WTC11 (cell line): ENCODE data around the gene HSH2D. TPM values are rescaled to one million over a fixed set of nuclear protein-coding genes. Genes with fewer than 3 reads are reported as not detected.

Experiments used
- ATAC-seq: fragments of 200-7000 bp; cut with Tn5 transposase; 2 replicates; pipeline ENCODE4 v1.10.0; 2021; ENCODE audit warnings: mild to moderate bottlenecking, moderate library complexity
- CTCF ChIA-PET: fragments of 300-600 bp; sonication (Branson Sonifier 250); formaldehyde crosslinking; loops from one replicate; lab custom pipeline; 2021; ENCODE audit warnings: antibody characterized with exemption; lab: Charles Lee
- POLR2A ChIA-PET: fragments of 350-600 bp; sonication (Branson Sonifier 250); formaldehyde crosslinking; loops from one replicate; lab custom pipeline; 2021; ENCODE audit warnings: antibody characterized with exemption; lab: Charles Lee
- DNase-seq: peaks from one replicate; pipeline ENCODE4 v3.0.0; 2021; ENCODE audit warnings: low spot score
- H3K27ac Mint-ChIP-seq: 2 replicates; pipeline ENCODE4 v1.8.0; 2021; ENCODE audit warnings: mixed read lengths
- H3K27me3 Mint-ChIP-seq: 2 replicates; pipeline ENCODE4 v1.8.0; 2021; ENCODE audit warnings: low read depth, mild to moderate bottlenecking, moderate library complexity, mixed read lengths
- H3K36me3 Mint-ChIP-seq: 2 replicates; pipeline ENCODE4 v1.8.0; 2021; ENCODE audit warnings: mixed read lengths
- H3K4me1 Mint-ChIP-seq: 2 replicates; pipeline ENCODE4 v1.8.0; 2022; ENCODE audit warnings: mixed read lengths
- H3K4me3 Mint-ChIP-seq: 2 replicates; pipeline ENCODE4 v1.8.0; 2021; ENCODE audit warnings: mild to moderate bottlenecking, moderate library complexity, mixed read lengths
- H3K9me3 Mint-ChIP-seq: 2 replicates; pipeline ENCODE4 v1.8.0; 2021; ENCODE audit warnings: mixed read lengths
- ETV6 ChIP-seq: sonication (generic); formaldehyde crosslinking; IDR thresholded peaks from 2 replicates; pipeline ENCODE4 v1.8.1; 2022; ENCODE audit warnings: mild to moderate bottlenecking, missing genetic modification reagents
- FOXK1 ChIP-seq: sonication (generic); formaldehyde crosslinking; IDR thresholded peaks from 2 replicates; pipeline ENCODE4 v1.8.0; 2022; ENCODE audit warnings: mild to moderate bottlenecking, moderate library complexity, missing genetic modification reagents
- FOXP1 ChIP-seq: sonication (generic); formaldehyde crosslinking; IDR thresholded peaks from 2 replicates; pipeline ENCODE4 v1.8.0; 2022; ENCODE audit warnings: missing genetic modification reagents, mild to moderate bottlenecking, moderate library complexity, borderline replicate concordance
- GABPB1 ChIP-seq: sonication (generic); formaldehyde crosslinking; IDR thresholded peaks from 2 replicates; pipeline ENCODE4 v1.8.1; 2023; ENCODE audit warnings: mild to moderate bottlenecking, missing genetic modification reagents
- JAZF1 ChIP-seq: fragments of 250-450 bp; sonication (Bioruptor Pico); IDR thresholded peaks from 2 replicates; pipeline ENCODE4 v1.9.0; 2021; ENCODE audit warnings: moderate library complexity, mild to moderate bottlenecking, inconsistent platforms
- JUN ChIP-seq: sonication (generic); formaldehyde crosslinking; IDR thresholded peaks from 2 replicates; pipeline ENCODE4 v1.8.0; 2023; ENCODE audit warnings: mild to moderate bottlenecking, missing genetic modification reagents
- MYBL2 ChIP-seq: sonication (generic); formaldehyde crosslinking; IDR thresholded peaks from 2 replicates; pipeline ENCODE4 v1.8.1; 2023; ENCODE audit warnings: mild to moderate bottlenecking, moderate library complexity, missing genetic modification reagents
- NFATC4 ChIP-seq: fragments of 250-450 bp; sonication (Bioruptor Pico); IDR thresholded peaks from 2 replicates; pipeline ENCODE4 v1.9.0; 2021; ENCODE audit warnings: mild to moderate bottlenecking
- PRRX2 ChIP-seq: fragments of 250-450 bp; sonication (Bioruptor Pico); IDR thresholded peaks from 2 replicates; pipeline ENCODE4 v1.8.0; 2021; ENCODE audit warnings: mild to moderate bottlenecking
- SP1 ChIP-seq: sonication (generic); formaldehyde crosslinking; conservative IDR thresholded peaks from 2 replicates; pipeline ENCODE4 v1.8.1; 2022; ENCODE audit warnings: missing genetic modification reagents
- ZNF219 ChIP-seq: sonication (generic); formaldehyde crosslinking; IDR thresholded peaks from 2 replicates; pipeline ENCODE4 v1.8.0; 2023; ENCODE audit warnings: missing genetic modification reagents, mild to moderate bottlenecking, borderline replicate concordance
- ZNF232 ChIP-seq: sonication (generic); formaldehyde crosslinking; IDR thresholded peaks from 2 replicates; pipeline ENCODE4 v1.8.0; 2022; ENCODE audit warnings: mild to moderate bottlenecking, missing genetic modification reagents
- ZNF512 ChIP-seq: sonication (generic); formaldehyde crosslinking; IDR thresholded peaks from 2 replicates; pipeline ENCODE4 v1.8.1; 2022; ENCODE audit warnings: missing genetic modification reagents, borderline replicate concordance
- ZNF532 ChIP-seq: fragments of 250-450 bp; sonication (Bioruptor Pico); IDR thresholded peaks from 2 replicates; pipeline ENCODE4 v1.9.0; 2021; ENCODE audit warnings: mild to moderate bottlenecking, borderline replicate concordance
- total RNA-seq: library from RNA; stranded (reverse); gene quantifications from 3 replicates; pipeline ENCODE4 v1.2.3, GENCODE V29; 2021
- TF ChIP-seq, protein P1 (sequence below): sonication (generic); formaldehyde crosslinking; IDR thresholded peaks from 2 replicates; pipeline ENCODE4 v1.8.0; 2022; ENCODE audit warnings: mild to moderate bottlenecking, missing genetic modification reagents
- TF ChIP-seq, protein P2 (sequence below): sonication (generic); formaldehyde crosslinking; IDR thresholded peaks from 2 replicates; pipeline ENCODE4 v1.8.1; 2023; ENCODE audit warnings: mild to moderate bottlenecking, missing genetic modification reagents, moderate library complexity
- TF ChIP-seq, protein P3 (sequence below): fragments of 200-600 bp; IDR thresholded peaks from 2 replicates; pipeline ENCODE4 v1.8.0; 2022; ENCODE audit warnings: antibody characterized with exemption
- TF ChIP-seq, protein P4 (sequence below): sonication (generic); formaldehyde crosslinking; IDR thresholded peaks from 2 replicates; pipeline ENCODE4 v1.8.1; 2022; ENCODE audit warnings: mild to moderate bottlenecking, missing genetic modification reagents, moderate library complexity, borderline replicate concordance

HSH2D gene
- total RNA-seq, 1 experiment from 2014 or later: 1.6 TPM

- ATAC-seq: no peak
- H3K27me3 Mint-ChIP-seq: no peaks in the 10 kb centered on the region; the same call in 1 of the 2 replicates
- H3K27ac Mint-ChIP-seq: peak overlapping the region; percentile 97
- no peaks in the 10 kb centered on the region for H3K9me3 Mint-ChIP-seq
- H3K4me3 Mint-ChIP-seq: peak overlapping the region; percentile 89
- TF ChIP-seq, protein P1, sequence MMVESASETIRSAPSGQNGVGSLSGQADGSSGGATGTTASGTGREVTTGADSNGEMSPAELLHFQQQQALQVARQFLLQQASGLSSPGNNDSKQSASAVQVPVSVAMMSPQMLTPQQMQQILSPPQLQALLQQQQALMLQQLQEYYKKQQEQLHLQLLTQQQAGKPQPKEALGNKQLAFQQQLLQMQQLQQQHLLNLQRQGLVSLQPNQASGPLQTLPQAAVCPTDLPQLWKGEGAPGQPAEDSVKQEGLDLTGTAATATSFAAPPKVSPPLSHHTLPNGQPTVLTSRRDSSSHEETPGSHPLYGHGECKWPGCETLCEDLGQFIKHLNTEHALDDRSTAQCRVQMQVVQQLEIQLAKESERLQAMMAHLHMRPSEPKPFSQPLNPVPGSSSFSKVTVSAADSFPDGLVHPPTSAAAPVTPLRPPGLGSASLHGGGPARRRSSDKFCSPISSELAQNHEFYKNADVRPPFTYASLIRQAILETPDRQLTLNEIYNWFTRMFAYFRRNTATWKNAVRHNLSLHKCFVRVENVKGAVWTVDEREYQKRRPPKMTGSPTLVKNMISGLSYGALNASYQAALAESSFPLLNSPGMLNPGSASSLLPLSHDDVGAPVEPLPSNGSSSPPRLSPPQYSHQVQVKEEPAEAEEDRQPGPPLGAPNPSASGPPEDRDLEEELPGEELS: no peak
- TF ChIP-seq, protein P2, sequence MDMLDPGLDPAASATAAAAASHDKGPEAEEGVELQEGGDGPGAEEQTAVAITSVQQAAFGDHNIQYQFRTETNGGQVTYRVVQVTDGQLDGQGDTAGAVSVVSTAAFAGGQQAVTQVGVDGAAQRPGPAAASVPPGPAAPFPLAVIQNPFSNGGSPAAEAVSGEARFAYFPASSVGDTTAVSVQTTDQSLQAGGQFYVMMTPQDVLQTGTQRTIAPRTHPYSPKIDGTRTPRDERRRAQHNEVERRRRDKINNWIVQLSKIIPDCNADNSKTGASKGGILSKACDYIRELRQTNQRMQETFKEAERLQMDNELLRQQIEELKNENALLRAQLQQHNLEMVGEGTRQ (CRISPR knock-in tag): no peak
- no peak for TF ChIP-seq PRRX2 (CRISPR knock-in tag)
- TF ChIP-seq, protein P3, sequence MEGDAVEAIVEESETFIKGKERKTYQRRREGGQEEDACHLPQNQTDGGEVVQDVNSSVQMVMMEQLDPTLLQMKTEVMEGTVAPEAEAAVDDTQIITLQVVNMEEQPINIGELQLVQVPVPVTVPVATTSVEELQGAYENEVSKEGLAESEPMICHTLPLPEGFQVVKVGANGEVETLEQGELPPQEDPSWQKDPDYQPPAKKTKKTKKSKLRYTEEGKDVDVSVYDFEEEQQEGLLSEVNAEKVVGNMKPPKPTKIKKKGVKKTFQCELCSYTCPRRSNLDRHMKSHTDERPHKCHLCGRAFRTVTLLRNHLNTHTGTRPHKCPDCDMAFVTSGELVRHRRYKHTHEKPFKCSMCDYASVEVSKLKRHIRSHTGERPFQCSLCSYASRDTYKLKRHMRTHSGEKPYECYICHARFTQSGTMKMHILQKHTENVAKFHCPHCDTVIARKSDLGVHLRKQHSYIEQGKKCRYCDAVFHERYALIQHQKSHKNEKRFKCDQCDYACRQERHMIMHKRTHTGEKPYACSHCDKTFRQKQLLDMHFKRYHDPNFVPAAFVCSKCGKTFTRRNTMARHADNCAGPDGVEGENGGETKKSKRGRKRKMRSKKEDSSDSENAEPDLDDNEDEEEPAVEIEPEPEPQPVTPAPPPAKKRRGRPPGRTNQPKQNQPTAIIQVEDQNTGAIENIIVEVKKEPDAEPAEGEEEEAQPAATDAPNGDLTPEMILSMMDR: no peak
- no peak for TF ChIP-seq NFATC4 (CRISPR knock-in tag)
- no peak for TF ChIP-seq ZNF232
- TF ChIP-seq, protein P4, sequence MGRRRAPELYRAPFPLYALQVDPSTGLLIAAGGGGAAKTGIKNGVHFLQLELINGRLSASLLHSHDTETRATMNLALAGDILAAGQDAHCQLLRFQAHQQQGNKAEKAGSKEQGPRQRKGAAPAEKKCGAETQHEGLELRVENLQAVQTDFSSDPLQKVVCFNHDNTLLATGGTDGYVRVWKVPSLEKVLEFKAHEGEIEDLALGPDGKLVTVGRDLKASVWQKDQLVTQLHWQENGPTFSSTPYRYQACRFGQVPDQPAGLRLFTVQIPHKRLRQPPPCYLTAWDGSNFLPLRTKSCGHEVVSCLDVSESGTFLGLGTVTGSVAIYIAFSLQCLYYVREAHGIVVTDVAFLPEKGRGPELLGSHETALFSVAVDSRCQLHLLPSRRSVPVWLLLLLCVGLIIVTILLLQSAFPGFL (CRISPR knock-in tag): no peak
- TF ChIP-seq ZNF532 (CRISPR knock-in tag): no peak
- TF ChIP-seq JUN (CRISPR knock-in tag): no peak
- TF ChIP-seq MYBL2 (CRISPR knock-in tag): no peak
- DNase-seq: no peak
- POLR2A ChIA-PET: interaction anchor here (1.4 kb wide), 1 partner anchor 12 kb away, joined by 6 read pairs; the partner anchor contains the start of gene FAM32A
- H3K36me3 Mint-ChIP-seq: no peaks in the 10 kb centered on the region; the same call in 1 of the 2 replicates
- peaks cover 17% of the 10 kb centered on the region for H3K4me1 Mint-ChIP-seq
- CTCF ChIA-PET: interaction anchor here (0.6 to 3.1 kb wide), 4 partner anchors 12 to 375 kb away, joined by 3 to 39 read pairs (median 4); partner anchors contain the start of gene FAM32A
These were observed 53.7 kb downstream of the HSH2D start for GRCh38 chr19:16197188-16197621.

DNA sequence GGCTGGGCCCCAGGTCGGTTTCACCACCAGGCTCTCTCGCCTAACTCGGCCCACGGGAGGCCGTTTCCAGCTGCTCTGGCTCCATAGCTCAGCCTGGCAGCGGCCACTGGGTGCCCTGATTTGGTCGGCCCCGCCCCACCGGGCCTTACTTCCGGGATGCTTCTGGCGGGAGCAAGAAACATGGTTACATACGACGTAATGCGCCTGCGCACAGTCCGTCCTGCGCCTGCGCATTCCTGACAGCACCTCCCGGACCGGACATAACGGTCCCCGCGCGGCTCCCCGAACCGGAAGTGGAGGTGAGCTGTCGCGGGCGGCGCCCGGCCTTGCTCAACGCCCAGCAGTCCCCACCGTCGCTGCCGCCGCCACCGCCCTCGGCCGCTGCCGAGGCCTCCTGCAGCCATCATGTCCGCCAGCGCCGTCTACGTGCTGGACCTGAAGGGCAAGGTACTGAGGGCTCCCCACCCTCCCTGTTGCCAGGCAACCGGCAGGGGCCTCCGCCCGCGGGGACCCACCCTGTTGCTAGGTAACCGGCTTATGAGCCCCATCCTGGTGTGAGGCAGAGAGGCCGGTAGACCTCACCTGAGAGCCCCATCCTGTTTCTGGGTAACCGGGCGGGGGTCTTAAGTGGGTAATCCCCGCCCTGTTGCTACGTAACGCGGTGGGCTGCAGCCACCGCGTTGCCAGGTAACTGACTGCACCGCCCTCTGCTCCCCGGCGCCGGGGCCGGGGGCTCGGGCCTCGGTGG, 54.3 kb downstream of the HSH2D start, which contains the start of gene AP1M1:
Gene AP1M1, plus strand, starts transcription at position 290 of the 748 bp plus-strand sequence. Its CDS starts 116 bp downstream, at position 406.
- TF ChIP-seq ZNF219 (CRISPR knock-in tag) (0 out of 2 replicates have a peak, but pooled peaks have one; percentile 43), FOXK1 (CRISPR knock-in tag) (peak; percentile 83; the same call in 1 of the 2 replicates), FOXP1 (CRISPR knock-in tag) (peak; percentile 51; the same call in 1 of the 2 replicates), GABPB1 (CRISPR knock-in tag) (peak; percentile 63; the same call in 1 of the 2 replicates), SP1 (CRISPR knock-in tag) (peak; percentile 76), ZNF512 (CRISPR knock-in tag) (no peak), ETV6 (CRISPR knock-in tag) (0 out of 2 replicates have a peak, but pooled peaks have one; percentile 28), JAZF1 (no peak)
- TF ChIP-seq, protein P4 (CRISPR knock-in tag): no peak
- Mint-ChIP-seq H3K4me1 (peaks cover 17% of the 10 kb centered on the region), H3K4me3 (peak within 1 kb of the TSS; percentile 89), H3K9me3 (no peaks in the 10 kb centered on the region), H3K27me3 (no peaks in the 10 kb centered on the region), H3K27ac (peak within 1 kb of the TSS; percentile 97), H3K36me3 (no peaks in the 10 kb centered on the region)
- ChIA-PET CTCF (interaction anchor here (0.6 to 3.1 kb wide), 5 partner anchors 12 to 375 kb away, joined by 3 to 39 read pairs (median 4); partner anchors contain the start of gene FAM32A), POLR2A (interaction anchor here (1.4 kb wide), 1 partner anchor 13 kb away, joined by 6 read pairs; the partner anchor contains the start of gene FAM32A)
- peak; percentile 97 for DNase-seq
- peak; percentile 85 for ATAC-seq
